ENCODE data around the gene PXDN.

The PXDN gene

GRCh38 chr2:1613731-1614354, 130.5 kb downstream of the PXDN start:
- DNase-seq (ENCODE audit: low spot score) = no peak

- no peak for DNase-seq (ENCODE audit: low spot score)
Measured at GRCh38 chr2:1613078-1613445, 131.3 kb downstream of the PXDN start.

DNA sequence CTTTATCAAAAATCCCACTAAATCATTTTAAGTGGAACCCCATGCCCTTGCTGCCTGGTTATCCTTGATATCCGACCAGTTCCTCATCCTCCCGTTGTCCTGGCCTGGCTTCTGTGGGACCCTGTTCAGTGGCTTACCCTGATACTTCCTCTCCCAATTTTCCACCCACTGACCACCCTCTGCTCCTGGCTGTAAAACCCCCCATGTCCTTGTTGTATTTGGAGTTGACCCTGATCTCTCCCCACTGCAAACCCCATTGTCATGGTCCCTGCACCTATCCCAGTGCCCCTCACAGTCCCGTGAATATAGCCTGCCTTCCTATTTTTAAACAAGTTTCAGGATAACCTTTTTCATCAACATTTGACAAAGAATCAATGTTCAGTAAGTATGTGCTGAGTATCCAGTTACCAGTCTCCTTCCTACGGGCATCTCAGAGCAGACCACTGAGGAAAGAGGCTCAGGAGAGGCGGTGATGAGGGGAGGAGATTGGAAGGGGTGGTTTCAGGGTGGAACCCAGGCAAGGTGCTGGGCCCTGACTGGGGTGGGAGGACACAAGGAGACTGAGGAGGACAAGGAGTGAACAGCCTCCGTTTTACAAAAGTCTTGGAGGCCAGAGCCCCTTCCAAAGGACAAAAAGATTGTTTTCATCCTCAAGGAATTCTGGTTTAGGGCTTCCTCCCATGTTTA, 131.8 kb downstream of the PXDN start:
- no peak for DNase-seq (ENCODE audit: low spot score)

- DNase-seq (ENCODE audit: low spot score) = no peak
Measured at GRCh38 chr2:1611886-1612285, 132.4 kb downstream of the PXDN start.

- DNase-seq (ENCODE audit: low spot score) = no peak
Measured at GRCh38 chr2:1610096-1610485, 134.2 kb downstream of the PXDN start.

DNA sequence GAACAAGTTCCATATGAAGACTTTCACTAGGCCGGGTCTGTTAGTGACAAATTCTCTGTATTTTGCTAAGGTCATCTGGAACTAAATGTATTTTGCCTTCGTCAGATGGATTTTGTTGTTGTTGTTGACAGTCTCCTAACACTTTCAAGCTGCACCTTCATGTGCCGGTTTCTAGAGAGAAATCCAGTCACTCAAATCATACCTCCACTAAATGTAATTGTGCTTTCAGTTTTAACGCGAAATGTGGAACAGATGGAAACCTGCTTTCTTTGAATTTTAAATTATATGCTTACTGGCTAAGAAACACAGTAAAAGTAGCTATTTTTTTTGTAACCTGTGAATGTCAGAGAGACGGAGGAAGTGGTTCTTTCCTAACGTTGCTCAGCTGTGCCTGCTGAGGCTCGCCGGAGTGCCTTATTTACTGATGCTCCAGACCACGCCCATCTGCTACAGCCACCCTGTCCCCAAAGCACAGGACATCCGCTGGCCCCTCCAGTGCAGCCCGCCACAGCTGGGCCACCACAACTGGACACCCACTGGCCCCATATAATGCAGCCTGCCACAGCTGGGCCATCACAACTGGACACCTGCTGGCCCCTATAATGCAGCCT, 134.7 kb downstream of the PXDN start:
- no peak for DNase-seq (ENCODE audit: low spot score)

DNA sequence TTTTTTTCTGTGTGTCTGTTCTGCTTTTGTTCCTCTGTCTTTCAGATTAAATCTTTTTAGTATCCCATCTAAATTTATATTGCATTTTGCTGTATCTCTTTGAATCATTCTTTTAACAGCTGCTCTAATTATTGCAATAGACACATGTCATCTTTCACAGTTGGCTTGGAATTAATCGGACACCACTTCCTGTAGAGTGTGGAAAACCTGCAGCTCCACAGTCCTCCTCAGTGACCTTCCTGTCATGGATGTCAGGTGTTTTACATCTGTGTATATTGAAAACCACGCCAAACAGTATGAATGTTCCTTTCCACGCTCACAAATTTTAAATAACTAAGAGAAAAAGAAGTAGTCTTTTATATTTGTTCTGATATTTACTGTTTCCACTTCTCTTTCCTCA, 135.3 kb downstream of the PXDN start:
- no peak for DNase-seq (ENCODE audit: low spot score)

DNA sequence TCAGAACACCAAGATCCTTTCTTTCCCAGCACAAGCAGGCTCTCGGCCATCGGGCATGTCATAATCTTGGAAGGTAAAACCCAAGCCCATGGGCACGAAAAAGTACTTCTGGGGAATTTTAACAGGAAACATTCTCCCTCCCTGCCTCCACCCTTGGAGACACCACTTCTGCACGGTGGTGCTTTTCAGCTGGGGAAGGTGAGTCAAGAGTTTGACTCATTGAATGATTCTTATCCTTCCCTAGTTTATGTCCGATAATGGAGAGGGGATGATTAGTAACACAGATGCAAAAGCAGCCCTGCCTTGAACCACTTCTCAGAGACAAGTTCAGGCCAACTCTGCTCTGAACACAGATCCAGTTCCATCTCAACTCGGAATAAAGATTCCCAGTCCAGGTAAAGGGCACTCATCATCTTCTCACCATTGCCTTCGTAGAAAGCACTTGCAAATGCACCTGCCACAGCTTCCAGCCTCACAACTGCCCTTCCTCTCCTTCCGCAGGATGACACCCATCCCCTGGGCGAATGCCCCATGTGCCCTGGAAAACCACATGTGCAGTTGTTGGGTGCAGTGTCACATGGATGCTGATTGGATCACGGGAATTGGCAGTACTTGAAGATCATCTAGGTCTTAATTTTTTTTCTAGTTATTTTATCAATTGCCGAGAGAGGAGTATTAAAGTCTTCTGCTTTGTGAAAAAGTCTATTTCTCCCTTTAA, 136.2 kb downstream of the PXDN start:
- DNase-seq (ENCODE audit: low spot score) = no peak

DNA sequence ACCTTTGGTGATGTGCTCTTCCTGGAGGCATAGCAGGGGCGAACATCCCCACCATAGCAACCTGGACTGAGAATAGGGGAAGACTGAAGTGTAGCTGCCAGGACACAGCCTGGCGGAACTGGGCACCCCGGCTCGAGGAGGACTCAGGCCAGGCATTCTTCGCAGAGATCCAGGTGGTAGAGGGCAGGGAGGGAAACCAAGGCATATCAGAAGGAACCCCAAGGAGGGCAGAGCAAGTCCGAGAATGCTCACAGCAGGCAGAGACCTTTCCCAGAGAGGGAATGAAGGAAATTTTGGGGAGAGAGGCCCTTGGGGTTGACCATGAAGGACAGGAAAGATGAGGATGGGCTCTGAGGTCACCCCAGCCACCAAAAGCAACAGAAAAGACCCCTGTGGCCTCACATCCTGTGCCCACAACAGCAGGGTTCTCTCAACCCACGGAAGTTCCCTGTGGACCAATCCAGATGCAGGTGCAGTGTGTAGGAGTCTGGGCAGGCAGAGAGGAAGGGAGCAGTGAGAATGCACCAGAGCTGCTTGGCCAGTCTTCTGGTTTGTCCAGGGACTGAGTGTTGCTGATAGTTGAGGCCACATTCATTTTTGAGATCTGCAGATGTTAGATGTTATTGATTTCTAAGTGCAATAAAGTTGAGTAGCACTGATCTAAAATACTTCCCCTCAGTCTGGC, 136.9 kb downstream of the PXDN start:
- DNase-seq (ENCODE audit: low spot score) = no peak

- no peak for DNase-seq (ENCODE audit: low spot score)
Measured at GRCh38 chr2:1606421-1607235, 137.7 kb downstream of the PXDN start.

DNA sequence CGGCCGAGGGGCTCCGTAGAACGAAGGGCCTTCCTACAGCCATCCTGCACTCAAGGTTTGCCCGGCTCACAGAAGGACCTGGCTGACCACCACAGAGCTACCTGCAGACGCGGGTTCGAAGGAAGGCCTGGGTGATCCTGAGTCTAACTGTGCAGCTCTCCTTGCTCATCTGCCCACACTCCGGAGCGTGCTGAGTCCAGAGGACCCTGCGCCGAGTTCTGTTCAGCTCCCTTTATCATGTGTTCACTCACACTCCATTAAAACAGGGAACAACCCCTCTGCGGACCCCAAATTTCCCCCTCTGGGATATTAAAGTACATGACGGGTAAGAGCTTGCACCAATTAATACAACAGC, 138.3 kb downstream of the PXDN start:
- no peak for DNase-seq (ENCODE audit: low spot score)

DNA sequence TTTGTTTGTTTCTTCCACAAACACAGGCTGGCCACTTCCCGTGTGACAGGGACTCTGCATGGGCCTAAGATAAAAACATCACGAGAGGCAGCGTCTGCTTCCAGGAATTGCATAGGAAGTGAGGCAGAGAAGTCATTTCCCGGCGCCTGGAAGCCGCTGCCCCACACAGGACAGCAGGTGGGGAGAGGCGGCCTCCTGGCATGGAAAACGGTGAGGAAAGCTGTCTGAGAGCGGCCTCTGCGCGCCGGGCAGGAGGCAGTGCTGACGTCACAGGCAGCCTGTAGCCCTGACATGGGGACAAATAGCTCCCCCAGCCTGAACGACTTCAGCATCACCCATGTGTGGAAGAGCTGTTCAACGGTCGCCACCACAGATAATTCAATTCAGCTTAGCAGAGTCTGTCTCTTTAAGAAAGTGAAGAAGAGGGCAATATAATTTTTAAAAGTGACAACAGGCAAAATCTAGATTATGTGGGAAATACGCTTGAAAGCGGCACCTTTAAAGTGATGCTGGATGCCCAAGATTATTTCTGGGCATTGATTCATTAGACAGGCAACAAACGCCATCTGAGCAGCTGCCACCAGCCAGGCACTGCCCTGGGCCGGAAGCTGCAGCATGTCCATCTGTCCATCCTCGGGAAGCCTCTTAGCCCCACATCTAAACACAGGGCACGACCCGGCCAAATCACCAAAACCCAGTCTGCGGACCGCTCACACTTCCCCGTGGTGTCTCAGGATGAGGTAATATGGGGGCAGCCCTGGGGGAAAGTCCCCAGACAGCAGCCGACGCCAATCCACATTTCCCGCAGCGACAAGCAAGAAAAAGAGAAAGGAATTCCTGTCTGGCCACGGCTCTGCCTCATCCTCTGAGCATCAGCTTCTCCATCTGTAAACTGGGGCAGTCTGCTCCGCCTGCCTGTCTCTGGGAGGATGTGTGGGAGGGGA, 138.9 kb downstream of the PXDN start:
- no peak for DNase-seq (ENCODE audit: low spot score)

- no peak for DNase-seq (ENCODE audit: low spot score)
Measured at GRCh38 chr2:1603521-1603920, 140.8 kb downstream of the PXDN start.

- DNase-seq (ENCODE audit: low spot score) = no peak
Measured at GRCh38 chr2:1603059-1603458, 141.3 kb downstream of the PXDN start.

DNA sequence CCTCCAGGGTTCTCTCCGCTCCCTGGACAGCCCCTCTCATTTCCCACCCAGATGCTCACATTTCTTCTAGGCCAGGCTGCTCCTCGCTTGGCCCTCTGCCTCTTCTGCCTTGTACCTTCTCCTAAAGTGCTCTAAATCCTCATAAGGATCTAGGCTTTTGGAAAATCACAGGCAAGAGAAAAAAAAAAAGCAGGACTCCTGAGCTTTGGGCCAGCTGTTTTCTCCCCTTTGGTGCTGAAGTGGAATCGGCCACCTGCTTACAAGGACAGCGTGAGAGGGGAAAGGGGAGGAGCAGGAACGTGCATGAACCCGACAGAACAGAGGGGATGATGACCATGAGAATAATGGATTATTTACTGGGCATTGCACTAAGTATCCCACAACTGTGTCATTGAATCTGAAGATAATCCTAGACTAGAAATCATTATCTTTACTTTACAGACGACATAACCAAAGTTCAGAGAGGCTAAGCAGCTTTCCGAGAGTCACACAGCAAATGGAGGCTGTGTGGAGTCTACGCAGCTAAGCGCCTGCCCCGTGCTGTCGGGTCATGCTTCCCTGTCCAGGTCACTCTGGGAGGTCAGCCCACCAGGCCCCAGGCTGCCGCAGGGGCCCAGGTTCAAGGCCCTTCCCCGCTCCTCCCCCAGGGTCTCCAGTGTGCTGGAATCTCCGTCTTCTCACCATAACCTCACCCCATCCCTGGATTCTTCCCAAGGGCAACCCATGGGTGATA, 141.9 kb downstream of the PXDN start:
- no peak for DNase-seq (ENCODE audit: low spot score)

GRCh38 chr2:1601471-1602277, 142.6 kb downstream of the PXDN start:
- no peak for DNase-seq (ENCODE audit: low spot score)

DNA sequence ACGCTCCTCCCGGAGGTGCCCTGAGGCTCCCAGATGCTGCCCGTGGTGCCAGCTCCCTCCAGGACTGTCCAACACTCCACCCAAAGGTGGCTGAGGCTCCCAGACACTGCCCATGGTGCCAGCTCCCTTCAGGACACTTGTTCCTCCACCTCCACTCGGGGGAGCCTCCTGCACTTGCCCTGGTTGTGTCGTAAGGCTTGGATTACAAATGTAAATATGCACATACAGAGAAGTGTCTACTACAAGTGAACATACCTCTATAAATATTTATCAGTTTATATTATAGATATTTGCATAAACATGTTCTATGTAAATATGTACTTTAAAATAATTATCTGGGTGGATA, 143.3 kb downstream of the PXDN start:
- DNase-seq (ENCODE audit: low spot score) = no peak

- DNase-seq (ENCODE audit: low spot score) = no peak
Measured at GRCh38 chr2:1600191-1601066, 143.9 kb downstream of the PXDN start.

All from putamen (tissue), 1 donor.